ENCODE results near the gene IFIH1. TPM values are rescaled to one million over a fixed set of nuclear protein-coding genes. Genes with fewer than 3 reads are reported as not detected.

IFIH1 gene
- total and polyA plus RNA-seq, 2 experiments from 2014 or later = 1.2 to 2.5 TPM

DNA sequence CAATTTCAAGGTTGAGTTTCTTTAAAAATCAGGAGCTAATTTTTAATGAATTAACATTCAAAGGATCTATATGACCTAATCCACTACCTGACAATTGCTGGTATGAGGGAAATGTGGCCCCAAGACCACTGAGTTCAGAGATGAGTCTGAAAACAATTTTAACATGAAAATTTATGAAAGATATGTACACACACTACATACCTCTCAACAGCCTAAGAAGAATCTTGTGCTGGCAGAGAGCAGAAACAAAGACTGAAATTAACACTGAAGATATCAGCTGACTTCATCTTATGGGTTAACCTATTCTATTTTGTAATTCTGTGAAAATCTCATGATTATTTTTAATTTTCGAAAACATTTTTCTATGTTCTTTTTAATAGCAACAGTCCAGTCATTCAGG, 76.9 kb downstream of the IFIH1 start:
- Histone ChIP-seq H3K36me3 (ENCODE audit: insufficient read depth) (no peaks in the 10 kb centered on the region), H4K20me1 (replicated peaks; ENCODE audit: insufficient read depth) (no peaks in the 10 kb centered on the region), H3K9me2 (ENCODE audit: insufficient read depth) (no peaks in the 10 kb centered on the region), H3K4me3 (no peak overlapping the region), H3K27me3 (ENCODE audit: insufficient read depth) (no peaks in the 10 kb centered on the region), H3K79me2 (replicated peaks; ENCODE audit: insufficient read depth) (no peaks in the 10 kb centered on the region), H2AFZ (no peak overlapping the region), H3K4me2 (no peak overlapping the region), H3F3A (replicated peaks; ENCODE audit: low read depth) (no peaks in the 10 kb centered on the region), H3K27ac (ENCODE audit: low read depth) (no peak overlapping the region), H3K4me1 (ENCODE audit: insufficient read depth) (no peaks in the 10 kb centered on the region)
- Mint-ChIP-seq H3K27me3 (ENCODE audit: insufficient read depth, low read depth, poor library complexity) (no peaks in the 10 kb centered on the region), H3K9me3 (no peaks in the 10 kb centered on the region), H3K27ac (no peak overlapping the region), H3K36me3 (ENCODE audit: low read depth) (no peaks in the 10 kb centered on the region), H3K4me1 (peaks cover 2% of the 10 kb centered on the region; the same call in 1 of the 3 replicates), H3K4me3 (no peak overlapping the region)
- ATAC-seq = no peak
- no peak for DNase-seq (ENCODE audit: low spot score)
- TF ChIP-seq ZNF331 (CRISPR knock-in tag; IDR thresholded peaks at IDR 0.05; ENCODE audit: low read depth) (no peak), ZNF462 (CRISPR knock-in tag; IDR thresholded peaks at IDR 0.05) (no peak), ETS1 (IDR thresholded peaks at IDR 0.05) (no peak), STAT1 (IDR thresholded peaks at IDR 0.05; ENCODE audit: unreplicated experiment) (no peak), JUNB (IDR thresholded peaks at IDR 0.05; ENCODE audit: unreplicated experiment) (no peak), CREB1 (CRISPR knock-in tag; IDR thresholded peaks at IDR 0.05; ENCODE audit: low read depth) (no peak)
- TF ChIP-seq, protein P1, sequence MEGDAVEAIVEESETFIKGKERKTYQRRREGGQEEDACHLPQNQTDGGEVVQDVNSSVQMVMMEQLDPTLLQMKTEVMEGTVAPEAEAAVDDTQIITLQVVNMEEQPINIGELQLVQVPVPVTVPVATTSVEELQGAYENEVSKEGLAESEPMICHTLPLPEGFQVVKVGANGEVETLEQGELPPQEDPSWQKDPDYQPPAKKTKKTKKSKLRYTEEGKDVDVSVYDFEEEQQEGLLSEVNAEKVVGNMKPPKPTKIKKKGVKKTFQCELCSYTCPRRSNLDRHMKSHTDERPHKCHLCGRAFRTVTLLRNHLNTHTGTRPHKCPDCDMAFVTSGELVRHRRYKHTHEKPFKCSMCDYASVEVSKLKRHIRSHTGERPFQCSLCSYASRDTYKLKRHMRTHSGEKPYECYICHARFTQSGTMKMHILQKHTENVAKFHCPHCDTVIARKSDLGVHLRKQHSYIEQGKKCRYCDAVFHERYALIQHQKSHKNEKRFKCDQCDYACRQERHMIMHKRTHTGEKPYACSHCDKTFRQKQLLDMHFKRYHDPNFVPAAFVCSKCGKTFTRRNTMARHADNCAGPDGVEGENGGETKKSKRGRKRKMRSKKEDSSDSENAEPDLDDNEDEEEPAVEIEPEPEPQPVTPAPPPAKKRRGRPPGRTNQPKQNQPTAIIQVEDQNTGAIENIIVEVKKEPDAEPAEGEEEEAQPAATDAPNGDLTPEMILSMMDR (conservative IDR thresholded peaks at IDR 0.05; ENCODE audit: low read depth in 2 of 2) = no peak

All from GM23338 (cell line).